Psoas muscle (tissue), 8 donors: Measurements from ENCODE around the gene ATP5PO. TPM values are rescaled to one million over a fixed set of nuclear protein-coding genes. Genes with fewer than 3 reads are reported as not detected.

Source experiments
- ATAC-seq, 4 donors: fragments of 200-7000 bp; cut with Tn5 transposase; one replicate each; pipeline ENCODE4 v1.9.1; 2020; ENCODE audit warnings: moderate library complexity in 3 of 4, mild to moderate bottlenecking in 2 of 4
- DNase-seq, 2 donors: peaks; one replicate each; pipeline ENCODE4 v3.0.0-alpha.2; 2020
- H3K27ac ChIP-seq: fragments of 200-600 bp; one replicate; pipeline ENCODE4 v1.8.0; 2022
- H3K27me3 ChIP-seq, 3 donors: fragments of 200-600 bp in 1 of 3; one replicate each; pipeline versions ENCODE4 v1.6.1 to v1.8.0; 2013 to 2022; ENCODE audit warnings: low read length in 2 of 3, mild to moderate bottlenecking in 2 of 3, moderate library complexity in 1 of 3; ENCODE audit not compliant: insufficient read depth in 3 of 3
- H3K36me3 ChIP-seq, 2 donors: fragments of 200-600 bp in 1 of 2; one replicate each; pipeline versions ENCODE4 v1.6.1 to v1.8.0; 2013 to 2022; ENCODE audit warnings: low read depth in 1 of 2, mild to moderate bottlenecking in 1 of 2, moderate library complexity in 1 of 2; ENCODE audit not compliant: insufficient read depth in 1 of 2
- H3K4me1 ChIP-seq: fragments of 200-600 bp; one replicate; pipeline ENCODE4 v1.8.0; 2022
- H3K4me3 ChIP-seq: fragments of 200-600 bp; one replicate; pipeline ENCODE4 v1.8.0; 2022; ENCODE audit warnings: mild to moderate bottlenecking
- H3K9me3 ChIP-seq: fragments of 200-600 bp; one replicate; pipeline ENCODE4 v1.8.0; 2022
- CTCF ChIP-seq: fragments of 200-600 bp; IDR thresholded peaks from one replicate; pipeline ENCODE4 v1.8.0; 2022; ENCODE audit warnings: antibody characterized with exemption
- WGBS, 3 donors: extraction: QIAGEN DNeasy Blood & Tissue Kit; methylation state at CpG; one replicate each; pipeline versions ENCODE4 v1.1.6 to v1.1.7; 2013; 5-methylcytosine and 5-hydroxymethylcytosine counted together
- intact Hi-C, 2 donors: fragments of 100-400 bp; cut with DNase I; formaldehyde crosslinking; loops; one replicate each; pipeline versions ENCODE4 v1.11.0 to v1.14.2; 2022
- polyA plus RNA-seq, 3 donors: library from polyadenylated mRNA; stranded (reverse); fragments of 200-250 nt; gene quantifications; one replicate each; pipeline ENCODE4 v1.2.3, GENCODE V29; 2013
- total RNA-seq, 4 donors: library from RNA; stranded (reverse); fragmentation: NEBNext Ultra II Directional in 2 of 4; extraction: Animal tissue kit (Norgen Biotek cat#: 25700) in 2 of 4; gene quantifications; one replicate each; pipeline versions ENCODE4 v1.2.1 to v1.2.4, GENCODE V29; 2021 to 2023
- donor health status: healthy with polysubstance abuse.
- donor health status: DM: no; HTN: no; CAD: no; lungs with moderate emphysema.
- donor health status: Bipolar disorder and iron deficiency.
- donor health status: healthy.
- donor health status: DM: yes; HTN: yes; CAD: no.
- donor health status: DM: no; HTN: no; CAD: no.
- donor health status: DM: no; HTN: no; CAD: no.
- donor health status: DM: yes; HTN: yes; CAD: no.

The ATP5PO gene
- total and polyA plus RNA-seq, 7 donors: 294 to 680 (median 473) TPM

- intact Hi-C loops: no loop called here
- H3K4me1 ChIP-seq: no peaks in the 10 kb centered on the region
- TF ChIP-seq CTCF: no peak
- no peaks in the 10 kb centered on the region for H3K9me3 ChIP-seq
- ATAC-seq (no peak), DNase-seq (no peak)
- WGBS, 3 donors: 51 to 62% (median 52%) methylated on average over 20 of the region's 20 CpGs
- no peaks in the 10 kb centered on the region for H3K36me3 ChIP-seq
- peaks cover 0 to 2% (median 0%) of the 10 kb centered on the region in 3 donors for H3K27me3 ChIP-seq
- no peak overlapping the region for H3K4me3 ChIP-seq
- H3K27ac ChIP-seq: no peak overlapping the region
Measured at GRCh38 chr21:33884376-33885171, 31.0 kb downstream of the ATP5PO start.

GRCh38 chr21:33883118-33883517, 32.5 kb downstream of the ATP5PO start:
- no peak overlapping the region for H3K27ac ChIP-seq
- intact Hi-C loops: no loop called here
- H3K4me1 ChIP-seq: no peaks in the 10 kb centered on the region
- H3K9me3 ChIP-seq: no peaks in the 10 kb centered on the region
- no peak for TF ChIP-seq CTCF
- no peak for DNase-seq
- ATAC-seq: no peak
- WGBS, 3 donors: 81 to 85% (median 83%) methylated on average over 12 of the region's 12 CpGs
- no peak overlapping the region for H3K4me3 ChIP-seq
- H3K36me3 ChIP-seq: no peaks in the 10 kb centered on the region
- peaks cover 0 to 2% (median 0%) of the 10 kb centered on the region in 3 donors for H3K27me3 ChIP-seq

- Histone ChIP-seq H3K27ac (no peak overlapping the region), H3K9me3 (no peaks in the 10 kb centered on the region), H3K4me1 (no peaks in the 10 kb centered on the region), H3K4me3 (no peak overlapping the region), H3K36me3 (no peaks in the 10 kb centered on the region), H3K27me3 (peaks cover 0 to 2% (median 0%) of the 10 kb centered on the region in 3 donors)
- ATAC-seq (no peak), DNase-seq (no peak)
- intact Hi-C loops: no loop called here
- 78 to 82% (median 80%) methylated on average over 9 of the region's 9 CpGs for WGBS, 3 donors
- no peak for TF ChIP-seq CTCF
Measured at GRCh38 chr21:33881689-33882440, 33.7 kb downstream of the ATP5PO start.

GRCh38 chr21:33880626-33881025, 35.0 kb downstream of the ATP5PO start:
- DNase-seq: no peak
- no peak for TF ChIP-seq CTCF
- no peaks in the 10 kb centered on the region for H3K36me3 ChIP-seq
- intact Hi-C loops: no loop called here
- no peak for ATAC-seq
- H3K4me1 ChIP-seq: no peaks in the 10 kb centered on the region
- no peak overlapping the region for H3K27ac ChIP-seq
- H3K9me3 ChIP-seq: no peaks in the 10 kb centered on the region
- no peak overlapping the region for H3K4me3 ChIP-seq
- WGBS, 3 donors: 88 to 89% (median 88%) methylated on average over 13 of the region's 13 CpGs
- H3K27me3 ChIP-seq: peaks cover 0 to 2% (median 0%) of the 10 kb centered on the region in 3 donors
